ENCODE results near the gene LCT.

LCT gene

DNA sequence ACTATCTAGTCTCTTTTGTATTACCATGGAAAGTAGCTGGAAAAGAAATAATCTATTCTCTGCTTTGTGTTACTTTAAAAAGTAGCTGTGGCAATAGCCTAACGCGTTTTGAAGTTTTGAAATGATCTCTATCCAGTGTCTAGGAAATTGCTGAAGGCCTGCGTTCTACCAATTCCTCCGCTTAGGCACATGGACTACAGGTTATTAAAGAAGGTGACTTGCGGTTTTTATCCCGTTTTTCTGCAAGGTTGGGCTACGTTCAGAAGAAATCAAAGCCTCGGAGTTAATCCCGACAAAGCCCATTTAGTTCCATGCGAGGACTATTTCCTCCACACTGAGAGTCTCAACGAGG is 96.0 kb downstream of the LCT start:
- no peak for DNase-seq

GRCh38 chr2:135740206-135740605 is 96.8 kb downstream of the LCT start:
- DNase-seq, result no peak
